ENCODE data around the gene NFIB. TPM values are rescaled to one million over a fixed set of nuclear protein-coding genes. Genes with fewer than 3 reads are reported as not detected.
A peak's percentile ranks its signal among the peaks of the same experiment; 100 is the strongest.

Gene NFIB
- total and polyA plus RNA-seq, 4 experiments from 2014 or later, result not detected

GRCh38 chr9:14310311-14310710 is 3.6 kb downstream of the NFIB start:
- DNase-seq, result no peak
- intact Hi-C loops (cut with micrococcal nuclease), result no loop called here
- Histone ChIP-seq H3K27ac (ENCODE audit: low read depth, low read length) (no peak overlapping the region), H3K36me3 (ENCODE audit: insufficient read depth, low read length) (no peaks in the 10 kb centered on the region), H3K4me3 (ENCODE audit: low read length in 2 of 2) (no peak overlapping the region), H3K27me3 (ENCODE audit: insufficient read depth, low read length) (peaks cover 19% of the 10 kb centered on the region), H3K4me1 (ENCODE audit: insufficient read depth, low read length) (peaks cover 11% of the 10 kb centered on the region), H3K9me3 (ENCODE audit: control insufficient read depth in 1 of 2, low read length in 2 of 2) (no peaks in the 10 kb centered on the region)
- peaks cover 32 to 40% of the 10 kb centered on the region in 2 donors for H3K27me3 Mint-ChIP-seq
- peaks cover 0 to 10% of the 10 kb centered on the region in 2 donors for H3K36me3 Mint-ChIP-seq
- H3K9me3 Mint-ChIP-seq, result peaks cover 0 to 9% (median 4%) of the 10 kb centered on the region in 8 donors
- H3K4me1 Mint-ChIP-seq, result peaks cover 14 to 23% (median 18%) of the 10 kb centered on the region in 4 donors
- ChIA-PET CTCF (ENCODE audit: partially characterized antibody) (no interaction called here), POLR2A (ENCODE audit: partially characterized antibody) (no interaction called here)
- no peak overlapping the region for H3K27ac Mint-ChIP-seq
- H3K4me3 Mint-ChIP-seq, result no peak overlapping the region

- no peaks in the 10 kb centered on the region for H3K9me3 ChIP-seq (ENCODE audit: control insufficient read depth in 1 of 2, low read length in 2 of 2)
- H3K27ac ChIP-seq (ENCODE audit: low read depth, low read length), result no peak overlapping the region
- Mint-ChIP-seq H3K36me3 (peaks cover 0 to 9% of the 10 kb centered on the region in 2 donors), H3K27ac (no peak overlapping the region), H3K9me3 (peaks cover 0 to 9% (median 4%) of the 10 kb centered on the region in 8 donors), H3K4me3 (no peak overlapping the region), H3K27me3 (peaks cover 38 to 41% of the 10 kb centered on the region in 2 donors), H3K4me1 (peaks cover 11 to 19% (median 14%) of the 10 kb centered on the region in 4 donors)
- ChIA-PET POLR2A (ENCODE audit: partially characterized antibody) (no interaction called here), CTCF (ENCODE audit: partially characterized antibody) (no interaction called here)
- intact Hi-C loops (cut with micrococcal nuclease), result no loop called here
- no peaks in the 10 kb centered on the region for H3K36me3 ChIP-seq (ENCODE audit: insufficient read depth, low read length)
- no peak overlapping the region for H3K4me3 ChIP-seq (ENCODE audit: low read length in 2 of 2)
- peaks cover 6% of the 10 kb centered on the region for H3K4me1 ChIP-seq (ENCODE audit: insufficient read depth, low read length)
- DNase-seq, result peak in 1 of 5 donors; percentile 12
- H3K27me3 ChIP-seq (ENCODE audit: insufficient read depth, low read length), result peaks cover 15% of the 10 kb centered on the region
Observed at GRCh38 chr9:14309403-14309802, 4.5 kb downstream of the NFIB start.

- Mint-ChIP-seq H3K4me3 (no peak overlapping the region), H3K36me3 (peaks cover 0 to 8% of the 10 kb centered on the region in 2 donors)
Observed at GRCh38 chr9:14308853-14309145, 5.1 kb downstream of the NFIB start.

GRCh38 chr9:14307989-14308852 is 5.7 kb downstream of the NFIB start:
- Histone ChIP-seq H3K4me3 (ENCODE audit: low read length in 2 of 2) (no peak overlapping the region), H3K9me3 (ENCODE audit: control insufficient read depth in 1 of 2, low read length in 2 of 2) (no peaks in the 10 kb centered on the region), H3K36me3 (ENCODE audit: insufficient read depth, low read length) (no peaks in the 10 kb centered on the region), H3K27ac (ENCODE audit: low read depth, low read length) (no peak overlapping the region), H3K27me3 (ENCODE audit: insufficient read depth, low read length) (peaks cover 13% of the 10 kb centered on the region), H3K4me1 (ENCODE audit: insufficient read depth, low read length) (peaks cover under 1% of the 10 kb centered on the region)
- CTCF ChIA-PET (ENCODE audit: partially characterized antibody), result no interaction called here
- intact Hi-C loops (cut with micrococcal nuclease), result no loop called here
- H3K4me1 Mint-ChIP-seq, result peaks cover 5 to 11% (median 7%) of the 10 kb centered on the region in 4 donors
- peaks cover 0 to 6% (median 3%) of the 10 kb centered on the region in 8 donors for H3K9me3 Mint-ChIP-seq
- no peak overlapping the region for H3K27ac Mint-ChIP-seq
- H3K4me3 Mint-ChIP-seq, result no peak overlapping the region
- POLR2A ChIA-PET (ENCODE audit: partially characterized antibody), result no interaction called here
- peaks cover 35 to 37% of the 10 kb centered on the region in 2 donors for H3K27me3 Mint-ChIP-seq
- no peak for DNase-seq
- peaks cover 0 to 4% of the 10 kb centered on the region in 2 donors for H3K36me3 Mint-ChIP-seq

More at GRCh38 chr9:14308853-14309145, 5.1 kb downstream of the NFIB start:
- peaks cover 13% of the 10 kb centered on the region for H3K27me3 ChIP-seq (ENCODE audit: insufficient read depth, low read length)
- no peaks in the 10 kb centered on the region for H3K9me3 ChIP-seq (ENCODE audit: control insufficient read depth in 1 of 2, low read length in 2 of 2)
- intact Hi-C loops (cut with micrococcal nuclease), result no loop called here
- H3K27ac ChIP-seq (ENCODE audit: low read depth, low read length), result no peak overlapping the region
- CTCF ChIA-PET (ENCODE audit: partially characterized antibody), result no interaction called here
- peaks cover 5% of the 10 kb centered on the region for H3K4me1 ChIP-seq (ENCODE audit: insufficient read depth, low read length)
- no peak for DNase-seq
- H3K36me3 ChIP-seq (ENCODE audit: insufficient read depth, low read length), result no peaks in the 10 kb centered on the region
- H3K4me3 ChIP-seq (ENCODE audit: low read length in 2 of 2), result no peak overlapping the region
- POLR2A ChIA-PET (ENCODE audit: partially characterized antibody), result no interaction called here
- H3K27ac Mint-ChIP-seq, result no peak overlapping the region
- peaks cover 40 to 41% of the 10 kb centered on the region in 2 donors for H3K27me3 Mint-ChIP-seq
- H3K9me3 Mint-ChIP-seq, result peaks cover 0 to 9% (median 4%) of the 10 kb centered on the region in 8 donors
- H3K4me1 Mint-ChIP-seq, result peaks cover 9 to 17% (median 12%) of the 10 kb centered on the region in 4 donors

- Histone ChIP-seq H3K36me3 (ENCODE audit: insufficient read depth, low read length) (no peaks in the 10 kb centered on the region), H3K4me1 (ENCODE audit: insufficient read depth, low read length) (no peaks in the 10 kb centered on the region), H3K9me3 (ENCODE audit: control insufficient read depth in 1 of 2, low read length in 2 of 2) (no peaks in the 10 kb centered on the region), H3K27ac (ENCODE audit: low read depth, low read length) (no peak overlapping the region), H3K27me3 (ENCODE audit: insufficient read depth, low read length) (peaks cover 6% of the 10 kb centered on the region), H3K4me3 (ENCODE audit: low read length in 2 of 2) (no peak overlapping the region)
- no peaks in the 10 kb centered on the region for H3K36me3 Mint-ChIP-seq
- H3K4me1 Mint-ChIP-seq, result peaks cover 0 to 6% (median under 1%) of the 10 kb centered on the region in 4 donors
- H3K27me3 Mint-ChIP-seq, result peaks cover 28% of the 10 kb centered on the region in 2 donors
- H3K27ac Mint-ChIP-seq, result no peak overlapping the region
- POLR2A ChIA-PET (ENCODE audit: partially characterized antibody), result no interaction called here
- no peaks in the 10 kb centered on the region for H3K9me3 Mint-ChIP-seq
- no peak overlapping the region for H3K4me3 Mint-ChIP-seq
- CTCF ChIA-PET (ENCODE audit: partially characterized antibody), result no interaction called here
- intact Hi-C loops (cut with micrococcal nuclease), result no loop called here
- DNase-seq, result no peak
Observed at GRCh38 chr9:14306672-14307660, 7.0 kb downstream of the NFIB start.

GRCh38 chr9:14306188-14306587 is 7.8 kb downstream of the NFIB start:
- Mint-ChIP-seq H3K4me3 (no peak overlapping the region), H3K27ac (no peak overlapping the region), H3K4me1 (peaks cover 0 to 6% (median under 1%) of the 10 kb centered on the region in 4 donors), H3K27me3 (peaks cover 23 to 30% of the 10 kb centered on the region in 2 donors), H3K9me3 (no peaks in the 10 kb centered on the region), H3K36me3 (no peaks in the 10 kb centered on the region)
- no peak overlapping the region for H3K27ac ChIP-seq (ENCODE audit: low read depth, low read length)
- no peak for DNase-seq
- no peaks in the 10 kb centered on the region for H3K36me3 ChIP-seq (ENCODE audit: insufficient read depth, low read length)
- intact Hi-C loops (cut with micrococcal nuclease), result no loop called here
- H3K4me1 ChIP-seq (ENCODE audit: insufficient read depth, low read length), result no peaks in the 10 kb centered on the region
- H3K4me3 ChIP-seq (ENCODE audit: low read length in 2 of 2), result no peak overlapping the region
- ChIA-PET POLR2A (ENCODE audit: partially characterized antibody) (no interaction called here), CTCF (ENCODE audit: partially characterized antibody) (no interaction called here)
- no peaks in the 10 kb centered on the region for H3K9me3 ChIP-seq (ENCODE audit: control insufficient read depth in 1 of 2, low read length in 2 of 2)
- H3K27me3 ChIP-seq (ENCODE audit: insufficient read depth, low read length), result no peaks in the 10 kb centered on the region

- no peak overlapping the region for H3K27ac ChIP-seq (ENCODE audit: low read depth, low read length)
- intact Hi-C loops (cut with micrococcal nuclease), result no loop called here
- H3K9me3 ChIP-seq (ENCODE audit: control insufficient read depth in 1 of 2, low read length in 2 of 2), result no peaks in the 10 kb centered on the region
- H3K36me3 Mint-ChIP-seq, result no peaks in the 10 kb centered on the region
- ChIA-PET CTCF (ENCODE audit: partially characterized antibody) (no interaction called here), POLR2A (ENCODE audit: partially characterized antibody) (no interaction called here)
- H3K4me3 Mint-ChIP-seq, result no peak overlapping the region
- no peaks in the 10 kb centered on the region for H3K9me3 Mint-ChIP-seq
- no peaks in the 10 kb centered on the region for H3K4me1 ChIP-seq (ENCODE audit: insufficient read depth, low read length)
- DNase-seq, result no peak
- H3K4me3 ChIP-seq (ENCODE audit: low read length in 2 of 2), result no peak overlapping the region
- H3K27me3 ChIP-seq (ENCODE audit: insufficient read depth, low read length), result no peaks in the 10 kb centered on the region
- H3K27ac Mint-ChIP-seq, result no peak overlapping the region
- H3K27me3 Mint-ChIP-seq, result peaks cover 25 to 28% of the 10 kb centered on the region in 2 donors
- no peaks in the 10 kb centered on the region for H3K36me3 ChIP-seq (ENCODE audit: insufficient read depth, low read length)
- peaks cover 0 to 2% (median 0%) of the 10 kb centered on the region in 4 donors for H3K4me1 Mint-ChIP-seq
Observed at GRCh38 chr9:14304259-14304658, 9.7 kb downstream of the NFIB start.

All from CD4-positive, alpha-beta memory T cell (primary cell).